Lower lobe of right lung (tissue), 2 donors: ENCODE measurements around the gene NCOA1. TPM values are rescaled to one million over a fixed set of nuclear protein-coding genes. Genes with fewer than 3 reads are reported as not detected.
"Not testable (repeated sequence)": the region's sequence is repeated elsewhere in the genome, so short reads cannot be mapped to it uniquely, and the experiment has no call there.

ENCODE experiments used
- ATAC-seq, 2 donors: fragments of 200-7000 bp; cut with Tn5 transposase; one replicate each; pipeline ENCODE4 v1.9.1; 2020 to 2022; ENCODE audit warnings: mild to moderate bottlenecking in 2 of 2, moderate library complexity in 2 of 2
- DNase-seq: peaks from one replicate; pipeline ENCODE4 v3.0.0-alpha.2; 2020
- H3K27ac ChIP-seq: fragments of 200-600 bp; one replicate; pipeline ENCODE4 v1.8.0; 2022
- H3K27me3 ChIP-seq: fragments of 200-600 bp; one replicate; pipeline ENCODE4 v1.8.0; 2022; ENCODE audit warnings: low read depth
- H3K36me3 ChIP-seq: fragments of 200-600 bp; one replicate; pipeline ENCODE4 v1.8.0; 2022; ENCODE audit warnings: mild to moderate bottlenecking
- H3K4me1 ChIP-seq: fragments of 200-600 bp; one replicate; pipeline ENCODE4 v1.8.0; 2022
- H3K4me3 ChIP-seq: fragments of 200-600 bp; one replicate; pipeline ENCODE4 v1.8.0; 2022; ENCODE audit warnings: mild to moderate bottlenecking
- H3K9me3 ChIP-seq: fragments of 200-600 bp; one replicate; pipeline ENCODE4 v1.8.0; 2022
- CTCF ChIP-seq: fragments of 200-600 bp; IDR thresholded peaks from one replicate; pipeline ENCODE4 v1.8.0; 2022; ENCODE audit warnings: antibody characterized with exemption, mild to moderate bottlenecking
- intact Hi-C: fragments of 100-400 bp; cut with DNase I; formaldehyde crosslinking; loops from one replicate; pipeline ENCODE4 v1.11.0; 2022
- total RNA-seq: library from RNA; stranded (reverse); fragmentation: NEBNext Ultra II Directional; extraction: Animal tissue kit (Norgen Biotek cat#: 25700); gene quantifications from one replicate; pipeline ENCODE4 v1.2.1, GENCODE V29; 2021
- donor health status: DM: no; HTN: yes; CAD: no; lungs with severe emphysema.

The NCOA1 gene
- total RNA-seq, 1 donor from 2014 or later = 48.3 TPM

GRCh38 chr2:24559473-24560113 is 68.5 kb downstream of the NCOA1 start:
- DNase-seq = no peak
- Histone ChIP-seq H3K36me3 (no peaks in the 10 kb centered on the region), H3K4me1 (peaks cover 16% of the 10 kb centered on the region), H3K27ac (no peak overlapping the region), H3K9me3 (no peaks in the 10 kb centered on the region), H3K4me3 (no peak overlapping the region), H3K27me3 (no peaks in the 10 kb centered on the region)
- TF ChIP-seq CTCF = no peak
- ATAC-seq = no peak
- intact Hi-C loops = no loop called here

DNA sequence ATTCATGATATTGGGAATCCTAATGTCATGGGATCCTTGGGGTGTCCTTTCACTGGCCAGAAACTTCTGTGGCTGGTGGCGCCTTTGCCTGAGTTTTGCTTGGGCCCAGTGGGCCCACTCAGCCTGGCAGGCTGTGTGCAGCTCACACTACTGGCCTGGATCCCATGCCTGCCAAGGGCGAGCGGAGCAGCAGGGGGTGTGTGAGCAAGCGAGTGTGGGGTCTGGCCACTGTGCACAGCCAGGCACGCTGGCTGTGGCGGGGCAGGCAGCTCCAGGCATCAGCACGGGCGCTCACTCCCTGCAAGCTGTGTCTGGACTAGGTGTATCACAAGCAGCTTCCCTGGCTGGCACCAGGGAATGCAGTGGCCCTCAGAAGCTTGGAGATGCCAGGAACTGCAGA is 74.5 kb downstream of the NCOA1 start:
- Histone ChIP-seq H3K36me3 (peaks cover 8% of the 10 kb centered on the region), H3K9me3 (no peaks in the 10 kb centered on the region), H3K27me3 (no peaks in the 10 kb centered on the region), H3K27ac (no peak overlapping the region), H3K4me1 (peaks cover 14% of the 10 kb centered on the region), H3K4me3 (no peak overlapping the region)
- no peak for ATAC-seq
- DNase-seq = no peak
- TF ChIP-seq CTCF = no peak
- intact Hi-C loops = no loop called here

DNA sequence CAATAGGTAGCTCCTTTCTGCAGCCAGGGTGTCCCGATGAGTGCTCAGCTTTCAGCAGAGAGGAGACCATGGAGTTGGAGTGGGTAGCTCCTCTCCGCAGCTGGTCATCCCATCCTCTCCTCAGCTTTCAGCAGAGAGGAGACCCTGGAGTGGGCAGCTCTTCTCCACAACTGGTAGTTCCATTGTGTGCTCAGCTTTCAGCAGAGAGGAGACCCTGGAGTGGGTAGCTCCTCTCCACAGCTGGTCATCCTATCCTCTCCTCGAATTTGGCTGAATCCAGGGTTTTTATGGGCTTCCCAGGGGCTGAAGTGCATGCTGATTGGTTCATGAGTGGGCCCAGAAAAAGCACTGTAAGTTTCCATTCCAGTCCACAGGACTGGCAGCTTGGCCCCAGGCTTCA is 75.2 kb downstream of the NCOA1 start:
- no peak for TF ChIP-seq CTCF
- intact Hi-C loops = no loop called here
- H3K27ac ChIP-seq = no peak overlapping the region
- ATAC-seq (no peak), DNase-seq (no peak)
- no peaks in the 10 kb centered on the region for H3K27me3 ChIP-seq
- H3K4me1 ChIP-seq = peaks cover 11% of the 10 kb centered on the region
- no peak overlapping the region for H3K4me3 ChIP-seq
- H3K9me3 ChIP-seq = no peaks in the 10 kb centered on the region
- peaks cover 8% of the 10 kb centered on the region for H3K36me3 ChIP-seq

DNA sequence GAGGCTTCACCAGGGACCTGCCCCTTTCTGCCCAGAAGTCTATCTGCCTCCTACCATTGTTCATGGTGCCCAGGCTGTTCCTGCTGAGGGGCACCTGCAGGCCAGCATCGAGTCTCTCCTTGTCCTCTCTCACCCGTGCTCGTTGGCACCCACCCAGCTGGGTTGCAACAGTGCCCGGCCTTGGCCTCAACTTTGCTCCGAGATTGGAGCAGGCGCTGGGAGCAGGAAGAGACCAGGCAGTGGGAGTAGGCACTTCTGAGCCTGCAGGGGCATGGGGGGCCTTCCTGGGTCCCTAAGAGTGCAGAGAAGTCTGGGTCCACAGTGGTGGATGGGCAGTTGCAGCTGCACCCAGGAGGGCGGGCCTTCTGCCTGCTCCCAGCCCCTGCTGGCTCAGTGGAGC is 75.6 kb downstream of the NCOA1 start:
- DNase-seq = no peak
- H3K9me3 ChIP-seq = no peaks in the 10 kb centered on the region
- ATAC-seq = no peak
- no peaks in the 10 kb centered on the region for H3K27me3 ChIP-seq
- H3K36me3 ChIP-seq = peaks cover 8% of the 10 kb centered on the region
- H3K27ac ChIP-seq = no peak overlapping the region
- intact Hi-C loops = no loop called here
- TF ChIP-seq CTCF = no peak
- peaks cover 11% of the 10 kb centered on the region for H3K4me1 ChIP-seq
- H3K4me3 ChIP-seq = no peak overlapping the region

DNA sequence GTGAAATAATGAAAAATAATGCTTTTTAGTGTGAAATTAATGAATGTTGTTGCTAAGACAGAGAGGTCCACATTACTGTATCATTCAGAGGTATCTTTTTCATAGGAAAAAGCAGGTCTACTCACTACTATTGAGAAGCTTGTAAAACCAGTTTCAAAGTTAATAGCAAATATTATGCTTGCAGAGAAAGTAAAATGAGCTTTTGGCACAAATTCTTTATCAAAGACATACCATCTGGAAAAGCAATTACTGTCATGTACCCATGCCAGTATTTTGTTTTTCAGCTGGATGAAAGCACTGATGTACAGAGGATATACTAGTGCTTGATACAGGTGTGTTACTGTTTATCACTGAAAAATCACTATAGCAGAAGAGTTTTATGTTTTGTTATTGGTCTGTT is 77.5 kb downstream of the NCOA1 start:
- no peak for ATAC-seq
- peaks cover 8% of the 10 kb centered on the region for H3K36me3 ChIP-seq
- no peak for DNase-seq
- TF ChIP-seq CTCF = no peak
- intact Hi-C loops = no loop called here
- no peak overlapping the region for H3K4me3 ChIP-seq
- no peaks in the 10 kb centered on the region for H3K27me3 ChIP-seq
- peaks cover 11% of the 10 kb centered on the region for H3K4me1 ChIP-seq
- no peak overlapping the region for H3K27ac ChIP-seq
- no peaks in the 10 kb centered on the region for H3K9me3 ChIP-seq

DNA sequence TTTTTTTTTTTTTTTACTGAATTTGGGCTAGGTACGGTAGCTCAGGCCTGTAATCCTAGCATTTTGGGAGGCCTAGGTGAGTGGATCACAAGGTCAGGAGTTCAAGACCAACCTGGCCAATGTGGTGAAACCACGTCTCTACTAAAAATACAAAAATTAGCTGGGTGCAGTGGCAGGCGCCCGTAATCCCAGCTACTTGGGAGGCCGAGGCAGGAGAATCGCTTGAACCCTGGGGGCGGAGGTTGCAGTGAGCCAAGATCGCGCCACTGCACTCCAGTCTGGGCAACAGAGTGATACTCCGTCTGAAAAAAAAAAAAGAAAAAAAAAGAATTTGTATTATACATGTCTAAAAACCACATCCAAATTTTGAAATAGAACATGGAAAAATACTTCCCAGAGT is 78.5 kb downstream of the NCOA1 start:
- H3K9me3 ChIP-seq, H3K27ac ChIP-seq, DNase-seq, H3K4me3 ChIP-seq, H3K36me3 ChIP-seq, intact Hi-C loops, H3K27me3 ChIP-seq, ATAC-seq: not testable (repeated sequence)
- H3K4me1 ChIP-seq = peaks cover 11% of the 10 kb centered on the region
